Colon (tissue), 2 donors: Measurements from ENCODE around the gene ORAI2.

Experiments used
- FAIRE-seq: peaks from 2 replicates; lab custom pipeline; 2012; peaks lifted over from hg19 to GRCh38; lab: Jason Lieb, UNC
- donor health status: control.
- donor health status: control.

The ORAI2 gene

DNA sequence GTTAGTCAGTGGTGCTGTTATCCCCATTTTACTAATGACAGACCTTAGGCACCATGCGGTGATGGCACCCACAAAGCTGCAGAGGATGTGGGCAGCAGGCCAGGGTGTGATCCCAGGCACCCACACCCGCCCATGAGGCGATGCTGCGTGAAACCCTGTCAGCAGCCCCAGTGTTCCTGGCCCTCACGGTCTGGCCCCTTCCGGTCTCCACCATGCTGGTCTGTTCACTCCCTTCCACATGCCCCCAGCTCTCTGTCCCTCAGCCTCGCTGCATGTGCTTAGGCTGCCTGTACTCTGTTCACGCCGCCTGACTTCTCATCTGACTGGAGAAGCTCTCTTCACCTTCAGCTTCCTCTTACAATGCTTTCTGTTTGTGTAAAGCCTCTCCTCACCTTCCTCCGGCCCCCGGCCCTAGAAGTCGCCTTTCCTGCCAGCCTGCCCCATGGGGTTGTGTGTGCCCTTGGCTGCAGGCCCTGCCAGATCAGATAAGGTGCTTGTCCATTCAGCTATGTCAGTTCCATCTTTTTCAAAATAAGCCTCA lies 17.6 kb upstream of the ORAI2 start:
- no peak for FAIRE-seq

DNA sequence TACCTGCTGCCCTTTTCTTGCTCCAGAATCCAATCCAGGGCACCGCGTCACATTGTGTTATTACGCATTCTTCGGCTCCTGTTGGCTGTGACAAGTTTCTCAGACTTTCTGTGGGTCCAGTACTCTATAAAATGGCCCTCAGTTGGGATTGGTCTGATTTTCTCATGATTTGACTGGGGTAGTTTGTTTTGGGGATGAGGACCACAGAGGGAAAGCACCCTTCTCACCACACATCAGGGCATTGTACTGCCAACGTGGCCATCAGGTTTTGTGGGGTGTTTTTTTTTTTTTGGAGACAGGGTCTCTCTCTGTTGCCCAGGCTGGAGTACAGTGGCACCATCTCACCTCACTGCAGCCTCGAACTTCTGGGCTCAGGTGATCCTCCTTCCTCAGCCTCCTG lies 17.0 kb upstream of the ORAI2 start:
- FAIRE-seq, result no peak

DNA sequence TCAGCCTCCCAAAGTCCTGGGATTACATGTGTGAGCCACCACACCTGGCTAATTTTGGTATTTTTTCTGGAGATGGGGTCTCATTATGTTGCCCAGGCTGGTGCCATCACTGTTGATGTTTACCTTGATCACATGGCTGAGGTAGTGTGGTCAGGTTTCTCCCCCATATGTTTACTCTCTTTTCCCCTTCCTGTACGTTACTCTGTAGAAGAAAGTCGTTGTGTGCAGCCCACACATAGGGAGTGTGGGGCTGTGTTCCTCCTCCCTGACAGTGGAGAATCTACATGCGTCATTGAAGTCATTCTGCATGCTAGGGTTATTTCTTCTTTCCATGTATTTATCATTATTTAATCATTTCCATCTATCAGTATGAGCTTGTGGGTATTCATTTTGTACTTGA lies 16.3 kb upstream of the ORAI2 start:
- FAIRE-seq, result no peak

DNA sequence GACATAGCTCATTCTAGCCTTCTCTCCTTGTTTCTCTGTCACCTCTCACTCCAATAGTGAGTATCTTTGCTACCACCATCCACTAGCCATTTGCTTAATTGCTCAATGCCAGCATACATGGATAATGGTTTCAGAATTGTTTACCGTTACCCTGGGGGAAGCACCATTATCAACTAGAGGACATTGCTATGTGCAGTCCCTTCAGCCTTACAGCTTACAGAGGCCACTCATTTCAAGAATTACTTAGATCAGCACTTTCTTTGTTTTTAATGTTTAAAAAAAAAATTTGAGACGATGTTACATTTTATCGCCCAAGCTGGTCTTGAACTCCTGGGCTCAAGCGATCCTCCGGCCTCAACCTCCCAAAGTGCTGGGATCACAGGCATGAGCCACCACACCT lies 14.8 kb upstream of the ORAI2 start:
- FAIRE-seq, result no peak

DNA sequence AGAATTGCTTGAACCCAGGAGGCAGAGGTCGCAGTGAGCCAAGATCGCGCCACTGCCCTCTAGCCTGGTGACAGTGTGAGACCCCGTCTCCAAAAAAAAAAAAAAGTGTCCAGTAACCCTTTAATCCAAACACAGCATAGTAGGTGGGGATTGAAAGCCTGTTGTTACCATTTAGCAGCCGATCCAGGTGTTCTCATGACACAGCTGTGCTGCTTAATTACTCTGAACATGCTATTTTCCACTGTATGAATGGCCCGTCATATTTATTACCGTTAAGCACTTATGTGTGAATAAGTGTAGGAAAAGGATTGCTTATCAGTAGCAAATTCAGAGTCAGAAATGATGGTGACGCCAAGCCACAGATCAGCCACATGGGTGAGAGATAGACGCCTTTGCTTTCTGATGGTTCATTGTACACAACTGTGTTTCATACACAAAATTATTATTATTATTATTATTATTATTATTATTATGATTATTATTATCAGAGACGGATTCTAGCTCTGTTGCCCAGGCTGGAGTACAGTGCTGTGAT lies 11.6 kb upstream of the ORAI2 start:
- FAIRE-seq, result no peak

DNA sequence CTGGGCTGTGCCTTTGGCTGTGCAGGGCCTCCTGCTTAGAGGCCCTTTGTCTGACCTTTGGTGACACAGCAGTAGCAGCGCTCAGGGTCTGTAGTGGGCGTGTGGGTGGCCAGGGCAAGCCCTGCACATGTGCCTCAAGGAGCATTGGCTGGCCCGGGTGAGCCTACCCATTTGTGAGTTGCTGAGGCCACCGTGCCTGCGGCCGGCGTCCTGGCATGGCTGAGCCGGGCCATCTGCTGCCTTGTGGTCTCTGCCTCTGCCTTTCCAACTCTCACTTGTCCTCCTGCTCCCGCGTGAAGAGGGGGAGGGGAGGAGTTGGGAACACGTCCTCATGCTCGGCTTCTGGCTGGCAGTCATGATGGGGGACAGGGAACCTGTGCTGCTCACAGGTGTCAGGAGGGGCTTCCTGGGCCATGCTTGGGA lies 9.2 kb upstream of the ORAI2 start:
- no peak for FAIRE-seq

DNA sequence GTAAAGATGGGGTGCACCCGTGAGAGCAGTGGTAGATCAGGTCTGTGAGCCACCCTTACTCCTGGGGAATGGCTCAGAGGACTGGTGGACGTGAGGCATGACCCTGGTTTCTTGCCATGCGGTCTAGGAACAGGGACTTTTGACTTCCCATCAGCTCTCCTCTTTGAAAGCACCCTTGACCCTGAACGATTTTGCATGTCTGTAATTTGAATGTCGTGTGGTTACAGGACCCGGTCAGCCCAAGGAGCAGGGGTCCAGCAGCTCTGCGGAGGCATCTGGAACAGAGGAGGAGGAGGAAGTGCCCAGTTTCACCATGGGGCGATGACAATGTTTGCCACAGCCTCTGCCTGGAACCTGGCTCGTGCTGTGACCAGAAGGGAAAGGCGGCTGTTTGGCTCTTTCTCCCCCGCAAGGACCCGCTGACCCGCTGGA lies 8.6 kb upstream of the ORAI2 start:
- FAIRE-seq, result no peak

DNA sequence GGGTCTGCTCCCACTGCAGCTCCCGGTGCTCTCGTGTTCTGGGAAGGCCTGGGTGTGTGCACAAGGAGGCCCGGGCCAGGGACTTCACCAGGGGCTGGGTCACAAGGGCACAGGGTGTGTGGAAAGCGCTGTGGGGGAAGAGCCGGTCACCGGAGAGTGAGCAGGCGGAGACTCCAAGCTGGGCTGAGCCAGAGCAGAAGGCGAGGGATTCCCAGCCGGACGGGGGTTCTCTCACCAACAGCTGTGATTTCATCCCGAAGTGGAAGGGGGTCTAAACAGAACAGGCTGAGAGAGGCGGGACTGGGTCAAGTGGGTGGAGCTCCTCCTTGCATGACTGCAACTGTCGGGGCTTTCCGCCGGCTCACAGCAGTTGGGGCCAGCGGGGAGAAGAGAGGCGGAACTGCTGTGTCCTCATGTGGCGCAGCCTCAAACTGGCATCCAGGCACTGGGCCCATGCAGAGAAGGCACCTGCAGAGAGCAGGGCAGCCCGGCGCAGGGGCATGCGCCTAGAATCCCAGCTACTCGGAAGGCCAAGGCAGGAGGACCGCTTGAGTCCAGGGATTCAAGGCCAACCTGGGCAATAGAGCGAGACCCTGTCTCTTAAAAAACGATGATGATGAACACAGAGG lies 7.6 kb upstream of the ORAI2 start:
- FAIRE-seq, result no peak

DNA sequence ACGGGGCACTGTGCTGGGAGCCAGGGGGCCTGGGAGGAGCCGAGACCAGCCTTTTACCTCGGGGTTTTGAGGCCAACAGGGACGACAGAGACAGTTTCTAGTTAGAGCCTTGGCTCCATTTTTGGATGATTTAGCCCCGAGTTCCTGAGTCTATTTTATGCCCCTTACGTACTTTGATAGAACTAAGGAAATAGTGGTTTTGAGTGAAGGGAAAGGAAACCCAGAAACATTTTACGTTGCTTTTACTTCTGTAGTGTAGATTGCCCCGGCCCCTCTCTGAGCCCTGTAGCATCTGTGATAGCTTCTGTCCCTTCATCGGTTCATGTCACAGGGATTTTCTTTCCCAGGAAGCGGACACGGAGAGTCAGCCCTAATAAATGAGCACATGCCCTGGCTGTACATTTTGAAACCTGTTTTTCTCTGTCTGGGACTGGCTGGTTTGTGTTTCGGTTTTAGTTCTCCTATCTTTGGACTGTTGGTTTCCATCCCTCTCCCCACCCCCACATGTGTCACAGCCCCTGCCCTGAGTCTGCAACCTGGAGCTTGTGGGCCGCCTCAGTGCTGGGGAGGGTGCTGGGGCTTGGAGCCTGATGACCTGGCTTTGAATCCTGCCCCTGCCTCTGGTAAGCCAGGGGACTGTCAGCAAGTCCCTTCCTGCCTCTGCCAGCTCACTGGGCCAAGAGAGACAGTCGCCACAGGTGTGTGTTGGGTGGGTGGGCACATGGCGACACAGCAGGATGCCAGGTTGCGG lies 6.9 kb upstream of the ORAI2 start:
- no peak for FAIRE-seq

DNA sequence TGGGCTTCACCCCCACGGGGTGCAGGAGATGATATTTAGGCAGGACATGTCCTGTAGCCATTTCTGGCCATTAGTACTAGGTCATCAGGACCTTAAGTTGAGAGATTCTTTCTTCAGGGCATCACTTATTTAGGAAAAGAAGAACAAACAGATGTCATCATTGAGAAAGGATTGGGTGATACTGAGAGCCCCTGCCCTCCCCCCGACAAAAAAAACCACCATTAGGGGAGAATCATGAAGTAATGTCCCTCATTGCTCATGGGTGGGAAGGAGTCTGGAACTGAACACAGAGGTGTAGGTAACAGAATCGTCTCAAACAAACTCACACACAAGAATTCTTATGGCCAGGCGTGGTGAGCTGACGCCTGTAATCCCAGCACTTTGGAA lies 6.4 kb upstream of the ORAI2 start:
- no peak for FAIRE-seq

DNA sequence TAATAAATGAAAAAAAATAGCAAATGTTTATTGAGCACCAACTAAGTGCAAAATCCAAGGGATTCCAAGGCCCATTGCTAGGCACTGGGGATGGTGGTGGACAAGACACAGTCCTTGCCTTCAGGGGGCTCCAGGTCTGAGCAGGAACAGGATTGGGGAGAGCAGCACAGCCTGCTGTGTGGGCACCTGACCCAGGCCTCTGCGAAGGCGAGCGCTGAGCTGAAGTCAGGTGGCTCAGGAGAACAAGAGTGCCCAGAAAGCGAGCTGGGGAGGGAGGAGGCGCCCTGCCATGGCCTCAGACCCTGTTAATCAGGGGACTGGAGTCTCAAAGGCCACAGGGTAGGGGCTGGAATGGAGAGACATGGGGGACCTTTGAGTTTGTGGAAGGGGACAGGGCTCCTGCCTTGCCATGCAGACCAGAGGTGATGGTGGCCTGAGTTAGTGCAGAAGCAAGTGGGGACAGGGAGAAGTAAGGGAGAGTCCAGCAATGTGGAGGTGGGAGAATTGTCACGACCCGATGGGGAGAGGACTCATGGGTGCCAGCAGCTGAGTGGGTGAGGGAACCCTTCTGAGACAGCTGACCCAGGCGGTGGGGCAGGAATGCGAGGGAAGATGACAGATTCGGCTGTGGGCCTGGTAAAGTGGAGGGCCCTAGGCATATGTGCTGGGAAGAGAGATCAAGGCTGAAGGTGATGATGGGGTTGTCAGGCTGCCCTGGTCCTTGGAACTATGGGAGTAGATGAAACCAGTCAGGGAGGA lies 4.1 kb upstream of the ORAI2 start:
- FAIRE-seq, result no peak

DNA sequence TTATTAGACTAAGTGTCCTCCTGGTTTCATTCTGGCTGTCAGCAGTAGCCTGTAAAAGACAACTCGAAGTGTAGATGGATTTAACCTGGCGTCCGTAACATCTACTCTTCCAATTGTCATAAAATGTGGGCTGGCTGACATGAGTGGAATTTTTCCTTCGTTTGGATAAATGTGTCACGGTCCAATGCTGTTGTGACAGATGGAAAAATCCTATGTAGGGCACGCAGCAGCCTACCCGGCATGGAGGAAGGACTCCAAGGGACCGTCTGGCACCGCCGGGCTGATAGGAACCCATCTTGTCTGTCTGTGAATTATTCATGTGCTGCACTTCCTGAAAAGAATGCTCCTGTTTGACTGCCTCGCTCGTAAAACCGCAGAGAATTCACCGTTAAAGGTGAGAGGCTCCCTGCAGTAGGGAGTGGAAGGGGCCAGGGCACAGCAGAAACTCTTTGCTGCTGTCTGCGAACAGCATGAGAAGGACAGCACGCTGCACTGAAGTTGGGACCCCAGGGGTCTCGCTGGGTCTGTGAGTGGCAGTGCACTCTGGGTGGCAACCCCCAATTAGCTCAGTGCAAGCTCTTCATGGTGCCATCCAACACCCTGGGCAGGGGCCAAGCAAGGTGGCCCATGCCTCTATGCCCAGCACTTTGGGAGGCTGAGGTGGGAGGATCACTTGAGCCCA lies 1.6 kb upstream of the ORAI2 start:
- FAIRE-seq, result no peak

DNA sequence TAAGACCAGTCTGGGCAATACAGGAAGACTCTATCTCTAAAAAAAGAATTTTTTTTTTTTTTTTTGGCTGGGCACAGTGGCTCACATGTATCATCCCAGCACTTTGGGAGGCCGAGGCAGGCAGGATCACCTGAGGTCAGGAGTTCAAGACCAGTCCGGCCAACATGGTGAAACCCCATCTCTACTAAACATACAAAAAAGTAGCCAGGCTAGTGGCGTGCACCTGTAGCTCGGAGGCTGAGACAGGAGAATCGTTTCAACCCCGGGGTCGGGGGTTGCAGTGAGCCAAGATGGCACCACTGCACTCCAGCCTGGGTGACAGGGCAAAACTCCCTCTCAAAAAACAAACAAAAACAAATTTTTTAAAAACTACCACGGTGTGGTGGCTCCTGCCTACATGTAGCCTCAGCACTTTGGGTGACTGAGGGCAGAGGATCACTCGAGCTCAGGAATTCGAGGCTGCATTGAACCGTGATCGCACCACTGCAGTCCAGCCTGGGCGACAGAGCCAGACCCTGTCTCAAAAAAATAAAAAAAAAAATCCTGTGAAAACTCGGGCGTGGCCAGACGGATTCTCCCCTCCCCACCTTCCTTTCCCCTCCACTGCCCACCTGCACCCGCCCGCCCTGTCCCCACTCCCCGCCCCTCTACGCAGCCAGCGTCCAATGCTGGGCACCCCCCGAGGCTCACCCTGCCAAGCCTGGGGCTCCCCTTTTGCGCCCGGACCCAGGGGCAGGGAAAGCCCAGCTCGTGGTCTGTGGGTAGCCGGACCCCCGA lies 745 bp upstream of the ORAI2 start:
- FAIRE-seq, result no peak

DNA sequence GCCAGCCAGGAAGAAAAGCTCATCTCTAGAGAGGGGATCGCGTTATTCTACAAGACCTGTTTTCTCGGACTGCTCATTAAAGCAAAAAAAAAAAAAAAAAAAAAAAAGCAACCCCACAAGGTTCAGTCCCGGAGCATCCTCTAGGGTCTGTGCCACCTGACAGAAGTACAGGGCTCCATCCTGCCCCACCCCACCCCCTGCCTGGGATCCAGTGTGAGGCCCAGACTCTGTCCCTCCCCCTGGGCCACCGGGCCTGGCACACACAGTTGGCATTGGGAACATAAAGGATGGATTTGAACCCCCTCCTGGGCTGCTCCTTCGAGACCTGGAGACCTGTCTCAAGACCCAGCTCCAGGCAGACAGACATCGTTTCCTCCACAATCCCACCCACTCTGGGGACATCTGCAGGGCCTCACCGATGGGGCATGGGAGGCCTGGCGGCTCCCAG lies 688 bp downstream of the ORAI2 start:
- no peak for FAIRE-seq

DNA sequence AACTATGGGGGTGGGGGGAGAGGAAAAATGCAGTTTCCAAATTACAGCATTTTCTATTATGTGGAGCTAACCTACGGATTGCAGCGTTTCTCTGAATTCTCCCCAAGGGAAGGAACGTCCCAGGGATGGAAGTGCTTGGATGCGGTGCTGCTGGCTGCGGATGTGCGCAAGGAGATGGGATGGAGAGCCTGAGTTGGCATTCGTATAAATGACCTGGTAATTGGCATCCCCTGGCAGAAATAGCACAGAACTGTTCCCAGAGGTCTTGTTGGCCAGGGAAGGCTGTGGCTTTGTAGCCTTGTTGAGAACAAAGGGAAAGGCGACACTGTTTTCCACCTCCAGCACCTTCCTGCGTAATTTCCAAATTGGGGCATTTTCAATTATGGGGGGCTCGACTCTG lies 2.7 kb downstream of the ORAI2 start:
- no peak for FAIRE-seq

DNA sequence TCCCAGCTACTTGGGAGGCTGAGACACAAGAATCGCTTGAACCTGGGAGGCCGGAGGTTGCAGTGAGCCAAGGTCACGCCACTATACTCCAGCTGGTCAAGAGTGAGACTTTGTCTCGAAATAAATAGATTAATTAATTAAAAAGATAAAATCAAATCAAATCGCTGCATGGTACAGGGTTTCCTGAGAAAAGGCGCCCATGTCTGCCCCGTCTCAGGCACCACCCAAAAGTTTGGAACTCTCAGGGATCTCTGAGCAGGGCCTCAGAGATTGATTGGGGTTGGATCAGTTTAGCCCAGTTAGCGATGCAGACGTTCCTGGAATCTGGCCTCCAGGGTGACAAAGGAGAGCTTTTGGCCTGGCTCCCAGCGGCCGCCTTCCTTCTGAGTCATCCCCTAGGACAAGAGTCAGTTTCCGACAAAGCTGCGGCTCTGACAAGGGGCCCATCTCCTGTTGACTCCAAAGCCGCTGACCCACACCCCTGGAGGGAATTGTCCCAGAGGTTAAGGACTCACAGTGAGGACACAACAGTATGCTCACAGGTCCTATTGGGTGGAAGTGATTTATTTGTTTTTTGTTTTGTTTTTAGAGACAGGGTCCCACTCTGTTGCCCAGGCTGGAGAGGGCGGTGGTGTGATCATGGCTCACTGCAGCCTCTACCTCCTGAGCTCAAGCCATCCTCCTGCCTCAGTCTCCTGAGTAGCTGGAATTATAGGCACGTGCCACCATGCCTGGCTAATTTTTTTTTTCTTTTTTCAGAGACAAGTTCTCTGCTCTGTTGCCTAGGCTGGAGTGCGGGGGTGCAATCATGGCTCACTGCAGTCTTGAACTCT lies 6.8 kb downstream of the ORAI2 start:
- no peak for FAIRE-seq

DNA sequence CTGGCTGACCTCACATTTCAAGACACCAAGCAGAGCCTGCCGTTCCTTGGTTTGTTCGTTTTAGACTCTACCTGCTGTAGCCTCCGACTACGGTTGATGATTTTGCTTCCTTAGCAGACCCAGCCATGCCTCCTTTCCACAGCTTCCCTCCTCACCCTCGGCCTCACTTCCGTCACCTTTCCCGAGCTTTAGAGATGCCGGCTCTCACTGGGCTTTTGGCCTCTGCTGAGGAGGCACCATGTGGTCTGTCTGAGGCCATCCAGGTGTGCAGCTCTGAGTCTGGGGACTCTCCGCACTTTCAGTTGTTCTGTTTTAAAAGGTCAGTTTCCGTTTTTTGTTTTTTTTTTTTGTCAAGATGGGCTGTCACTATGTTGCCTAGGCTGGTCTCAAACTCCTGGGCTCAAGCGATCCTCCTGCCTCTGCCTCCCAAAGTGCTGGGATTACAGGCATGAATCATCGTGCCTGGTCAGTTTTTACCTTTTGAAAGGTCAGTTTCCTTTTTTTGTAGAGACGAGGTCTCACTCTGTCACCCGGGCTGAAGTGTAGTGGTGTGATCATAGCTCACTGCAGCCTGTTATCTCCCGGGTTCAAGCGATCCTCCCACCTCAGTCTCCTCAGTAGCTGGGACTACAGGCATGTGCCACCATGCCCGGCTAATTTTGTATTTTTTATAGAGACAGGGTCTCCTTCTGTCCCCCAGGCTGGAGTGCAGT lies 11.7 kb downstream of the ORAI2 start:
- no peak for FAIRE-seq

DNA sequence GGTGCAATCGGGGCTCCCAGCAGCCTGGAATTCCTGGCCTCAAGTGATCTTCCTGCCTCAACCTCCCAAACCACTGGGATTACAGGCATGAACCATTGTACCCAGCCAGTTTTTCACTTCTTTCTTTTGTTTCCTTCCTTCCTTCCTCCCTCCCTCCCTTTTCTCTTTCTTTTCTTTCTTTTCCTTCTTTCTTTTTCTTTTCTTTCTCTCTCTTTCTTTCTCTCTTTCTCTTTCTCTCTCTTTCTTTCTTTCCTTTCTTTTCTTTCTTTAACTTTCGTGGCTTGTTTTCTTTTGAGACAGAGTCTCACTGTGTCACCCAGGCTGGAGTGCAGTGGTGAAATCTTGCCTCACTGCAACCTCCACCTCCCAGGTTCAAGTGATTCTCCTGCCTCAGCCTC lies 12.3 kb downstream of the ORAI2 start:
- FAIRE-seq, result no peak

DNA sequence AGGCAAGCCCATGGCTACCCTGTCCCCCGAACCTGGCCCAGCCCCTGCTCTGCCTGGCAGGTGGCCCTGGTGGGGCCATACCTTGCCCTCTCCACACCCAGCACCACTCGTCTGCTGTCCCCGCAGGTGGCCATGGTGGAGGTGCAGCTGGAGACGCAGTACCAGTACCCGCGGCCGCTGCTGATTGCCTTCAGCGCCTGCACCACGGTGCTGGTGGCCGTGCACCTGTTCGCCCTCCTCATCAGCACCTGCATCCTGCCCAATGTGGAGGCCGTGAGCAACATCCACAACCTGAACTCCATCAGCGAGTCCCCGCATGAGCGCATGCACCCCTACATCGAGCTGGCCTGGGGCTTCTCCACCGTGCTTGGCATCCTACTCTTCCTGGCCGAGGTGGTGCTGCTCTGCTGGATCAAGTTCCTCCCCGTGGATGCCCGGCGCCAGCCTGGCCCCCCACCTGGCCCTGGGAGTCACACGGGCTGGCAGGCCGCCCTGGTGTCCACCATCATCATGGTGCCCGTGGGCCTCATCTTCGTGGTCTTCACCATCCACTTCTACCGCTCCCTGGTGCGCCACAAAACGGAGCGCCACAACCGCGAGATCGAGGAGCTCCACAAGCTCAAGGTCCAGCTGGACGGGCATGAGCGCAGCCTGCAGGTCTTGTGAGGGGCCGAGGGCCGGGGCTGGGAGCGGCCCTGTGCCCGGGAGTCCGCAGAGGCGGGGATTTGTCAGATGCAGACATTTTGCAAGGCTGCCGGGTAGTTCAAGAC lies 13.2 kb downstream of the ORAI2 start:
- FAIRE-seq, result no peak
